GM06990 (cell line): ENCODE measurements around the gene TOR1AIP2.

Experiments used
- DNase-seq: peaks from one replicate; pipeline ENCODE4 v3.0.0-alpha.2; 2011; ENCODE audit not compliant: insufficient read length; ENCODE audit errors: extremely low read depth
- H3K27me3 ChIP-seq: replicated peaks from 2 replicates; pipeline ENCODE4 v1.6.0; 2011; ENCODE audit warnings: low read length; ENCODE audit not compliant: control insufficient read depth, insufficient read depth
- H3K36me3 ChIP-seq: 2 replicates; pipeline ENCODE4 v1.5.1; 2011; ENCODE audit warnings: low read length; ENCODE audit not compliant: control insufficient read depth, insufficient read depth
- H3K4me3 ChIP-seq: replicated peaks from 2 replicates; pipeline ENCODE4 v1.5.1; 2011; ENCODE audit warnings: low read depth, mild to moderate bottlenecking, control low read depth, low read length
- CTCF ChIP-seq: IDR thresholded peaks from 2 replicates; pipeline ENCODE4 v1.5.1; 2011; ENCODE audit warnings: low read length, control low read depth, mild to moderate bottlenecking, inconsistent platforms; ENCODE audit not compliant: insufficient read depth, poor library complexity, severe bottlenecking

The TOR1AIP2 gene

GRCh38 chr1:179923029-179923428, 45.4 kb upstream of the TOR1AIP2 start:
- Histone ChIP-seq H3K36me3 (no peaks in the 10 kb centered on the region; the same call in none of the 2 replicates), H3K27me3 (no peaks in the 10 kb centered on the region), H3K4me3 (no peak overlapping the region)
- TF ChIP-seq CTCF = no peak
- DNase-seq = no peak

- TF ChIP-seq CTCF = no peak
- Histone ChIP-seq H3K4me3 (no peak overlapping the region), H3K36me3 (peaks cover 4% of the 10 kb centered on the region), H3K27me3 (no peaks in the 10 kb centered on the region)
- DNase-seq = no peak
Measured at GRCh38 chr1:179921981-179922872, 44.6 kb upstream of the TOR1AIP2 start.

GRCh38 chr1:179921472-179921871, 43.9 kb upstream of the TOR1AIP2 start:
- DNase-seq = no peak
- no peak overlapping the region for H3K4me3 ChIP-seq
- H3K36me3 ChIP-seq = peaks cover 4% of the 10 kb centered on the region
- no peaks in the 10 kb centered on the region for H3K27me3 ChIP-seq
- no peak for TF ChIP-seq CTCF

GRCh38 chr1:179917601-179918429, 40.2 kb upstream of the TOR1AIP2 start:
- Histone ChIP-seq H3K36me3 (peaks cover 4% of the 10 kb centered on the region), H3K4me3 (no peak overlapping the region), H3K27me3 (no peaks in the 10 kb centered on the region)
- DNase-seq = no peak
- no peak for TF ChIP-seq CTCF

- DNase-seq = no peak
- Histone ChIP-seq H3K36me3 (no peaks in the 10 kb centered on the region; the same call in none of the 2 replicates), H3K4me3 (no peak overlapping the region), H3K27me3 (no peaks in the 10 kb centered on the region)
- no peak for TF ChIP-seq CTCF
Measured at GRCh38 chr1:179911812-179912211, 34.2 kb upstream of the TOR1AIP2 start.
